HG03196 (cell line): Measurements from ENCODE around the gene FGF11.
"Not testable (repeated sequence)": the region's sequence is repeated elsewhere in the genome, so short reads cannot be mapped to it uniquely, and the experiment has no call there.

ENCODE experiments used
- ATAC-seq: cut with Tn5 transposase; IDR thresholded peaks from one replicate; pipeline ENCODE4 v1.9.1; 2021; ENCODE audit not compliant: unreplicated experiment

Gene FGF11

GRCh38 chr17:7460850-7461660 is 21.7 kb downstream of the FGF11 start:
- ATAC-seq = no peak

- ATAC-seq = no peak
These were observed 23.4 kb downstream of the FGF11 start for GRCh38 chr17:7462474-7463371.

GRCh38 chr17:7463372-7463846 is 24.1 kb downstream of the FGF11 start:
- no peak for ATAC-seq

- ATAC-seq = no peak
These were observed 24.8 kb downstream of the FGF11 start for GRCh38 chr17:7464081-7464480.

- ATAC-seq = no peak
These were observed 26.4 kb downstream of the FGF11 start for GRCh38 chr17:7465597-7466275.

- ATAC-seq = no peak
These were observed 27.0 kb downstream of the FGF11 start for GRCh38 chr17:7466318-7466638.

GRCh38 chr17:7466639-7467341 is 27.5 kb downstream of the FGF11 start:
- ATAC-seq = no peak

GRCh38 chr17:7467498-7467897 is 28.2 kb downstream of the FGF11 start:
- no peak for ATAC-seq

- ATAC-seq = no peak
These were observed 29.0 kb downstream of the FGF11 start for GRCh38 chr17:7468290-7468689.

GRCh38 chr17:7468804-7469389 is 29.6 kb downstream of the FGF11 start:
- ATAC-seq = no peak

GRCh38 chr17:7469843-7470242 is 30.5 kb downstream of the FGF11 start:
- ATAC-seq = not testable (repeated sequence)

GRCh38 chr17:7470457-7470973 is 31.2 kb downstream of the FGF11 start:
- ATAC-seq = not testable (repeated sequence)

GRCh38 chr17:7471729-7472128 is 32.4 kb downstream of the FGF11 start:
- ATAC-seq = no peak

- ATAC-seq = not testable (repeated sequence)
These were observed 35.5 kb downstream of the FGF11 start for GRCh38 chr17:7474767-7475166.

GRCh38 chr17:7475764-7476422 is 36.6 kb downstream of the FGF11 start:
- no peak for ATAC-seq

GRCh38 chr17:7476494-7476893 is 37.2 kb downstream of the FGF11 start:
- ATAC-seq = no peak

GRCh38 chr17:7476951-7477350 is 37.6 kb downstream of the FGF11 start:
- ATAC-seq = no peak

- ATAC-seq = no peak
These were observed 38.3 kb downstream of the FGF11 start for GRCh38 chr17:7477392-7478275.
